Activated CD4-positive, alpha-beta T cell treated with anti-CD3 and anti-CD28 coated beads, Interleukin-2, amount 50 U/mL, for 4 hours (primary cell): ENCODE results near the gene SNAP25.

ENCODE experiments used
- DNase-seq, 2 experiments: peaks; one replicate each; pipeline ENCODE4 v3.0.0-alpha.2; 2020

SNAP25 gene

DNA sequence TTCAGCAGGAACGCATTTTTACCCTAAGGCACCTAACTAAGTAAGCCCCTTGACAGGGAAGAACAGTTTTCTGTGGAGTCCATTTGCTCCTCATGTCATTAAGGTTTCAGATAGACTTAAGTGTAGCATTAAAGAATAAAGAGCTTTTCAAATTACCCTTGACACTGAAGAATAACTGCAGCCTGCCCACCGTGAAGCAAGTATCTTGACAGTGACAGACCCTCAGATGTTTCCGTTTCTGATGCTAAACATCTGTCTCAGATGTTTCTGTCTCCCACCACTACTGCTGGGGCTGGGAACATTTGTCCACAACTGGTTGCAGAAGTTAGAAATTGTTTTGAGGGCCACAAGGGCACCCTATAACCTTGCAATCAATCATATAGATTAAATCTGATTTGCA is 50.0 kb downstream of the SNAP25 start:
- DNase-seq: no peak

DNA sequence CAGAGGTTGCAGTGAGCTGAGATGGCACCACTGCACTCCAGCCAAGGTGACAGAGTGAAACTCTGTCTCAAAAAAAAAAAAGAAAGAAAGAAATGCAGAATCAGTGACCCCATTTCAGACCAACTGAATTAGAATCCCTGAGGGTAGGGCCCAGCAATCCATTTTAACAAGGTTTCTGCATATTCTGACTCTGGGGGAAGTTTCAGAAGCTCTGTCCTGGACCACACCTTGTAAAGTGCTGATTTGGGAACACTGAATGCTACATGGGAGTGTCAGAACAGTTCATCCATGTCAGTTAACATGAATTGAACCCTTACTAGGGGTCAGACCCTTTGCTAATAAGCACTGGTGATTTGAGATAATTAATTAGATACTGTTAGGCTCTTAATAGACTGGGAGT is 52.0 kb downstream of the SNAP25 start:
- DNase-seq: no peak

DNA sequence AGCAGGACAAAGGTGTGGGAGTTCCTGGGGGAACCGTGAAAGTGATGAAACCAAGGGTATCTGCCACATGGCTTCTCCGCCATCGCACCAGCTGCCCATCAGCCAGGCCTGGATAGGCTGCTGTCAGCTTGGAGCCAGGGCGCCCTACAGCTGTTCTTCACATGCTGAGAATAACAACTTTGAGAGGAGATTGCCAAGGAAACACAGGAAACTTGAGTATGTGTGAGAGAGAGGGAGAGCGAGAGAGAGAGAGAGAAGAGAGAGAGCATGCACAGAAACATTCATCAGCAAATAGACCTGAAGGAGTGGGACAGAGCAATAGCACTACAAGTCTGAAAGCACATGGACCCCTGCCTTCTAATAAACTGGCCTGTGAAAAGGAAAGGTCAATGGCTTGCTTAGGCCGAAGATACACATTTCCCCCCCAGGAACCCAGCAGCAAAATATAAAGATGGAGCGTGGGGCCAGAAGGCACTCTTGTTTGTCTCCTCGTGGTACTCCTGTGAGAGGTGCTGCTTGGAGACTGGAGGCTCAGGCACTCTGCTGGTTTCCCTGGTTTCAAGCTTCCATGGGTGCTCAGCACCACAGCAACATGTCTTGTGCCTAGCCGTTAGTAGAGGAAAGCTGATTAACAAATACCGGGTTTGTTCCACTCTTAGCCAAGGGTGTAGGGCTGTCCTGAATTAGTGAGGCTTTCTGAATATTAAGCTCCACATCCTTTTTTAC is 53.0 kb downstream of the SNAP25 start:
- no peak for DNase-seq

GRCh38 chr20:10276878-10277580 is 58.4 kb downstream of the SNAP25 start:
- no peak for DNase-seq

DNA sequence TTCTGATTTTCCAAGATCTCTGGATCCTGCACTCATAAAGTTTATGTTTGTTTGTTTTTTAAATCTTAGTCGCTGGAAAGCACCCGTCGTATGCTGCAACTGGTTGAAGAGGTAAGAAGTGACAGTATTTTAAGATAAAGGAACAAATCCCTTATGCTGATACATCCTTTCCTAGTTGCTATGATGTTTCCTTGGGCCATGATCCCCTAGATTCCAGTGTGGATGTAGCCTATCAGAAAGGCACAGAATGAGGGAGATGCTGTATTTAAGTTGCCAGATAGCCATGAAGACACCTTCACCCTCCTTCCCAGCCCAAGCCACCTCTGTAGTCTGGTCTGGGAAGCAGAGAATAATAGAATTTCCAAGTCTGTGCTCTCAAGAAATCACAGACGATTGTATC is 59.0 kb downstream of the SNAP25 start:
- DNase-seq: no peak

DNA sequence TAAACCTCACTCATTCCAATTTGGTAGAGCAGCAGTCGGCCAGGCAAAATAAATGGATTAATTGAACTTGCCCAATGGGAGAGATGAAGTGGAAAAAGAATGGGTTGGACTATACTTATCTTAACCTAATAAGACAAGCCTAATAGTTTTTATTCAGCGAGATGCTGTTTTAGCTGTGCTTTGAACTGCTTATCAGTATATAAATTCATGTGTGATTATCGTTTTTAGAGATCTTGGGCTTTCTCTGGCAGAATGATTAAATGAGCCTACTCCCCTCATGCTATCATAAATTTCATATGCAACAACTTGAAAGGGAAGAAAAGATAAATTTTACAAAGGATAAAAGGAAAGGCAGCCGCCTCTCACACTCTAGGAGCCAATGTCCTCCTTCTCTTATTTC is 59.8 kb downstream of the SNAP25 start:
- DNase-seq: no peak

- DNase-seq: no peak
Measured at GRCh38 chr20:10280018-10280908, 61.6 kb downstream of the SNAP25 start.

DNA sequence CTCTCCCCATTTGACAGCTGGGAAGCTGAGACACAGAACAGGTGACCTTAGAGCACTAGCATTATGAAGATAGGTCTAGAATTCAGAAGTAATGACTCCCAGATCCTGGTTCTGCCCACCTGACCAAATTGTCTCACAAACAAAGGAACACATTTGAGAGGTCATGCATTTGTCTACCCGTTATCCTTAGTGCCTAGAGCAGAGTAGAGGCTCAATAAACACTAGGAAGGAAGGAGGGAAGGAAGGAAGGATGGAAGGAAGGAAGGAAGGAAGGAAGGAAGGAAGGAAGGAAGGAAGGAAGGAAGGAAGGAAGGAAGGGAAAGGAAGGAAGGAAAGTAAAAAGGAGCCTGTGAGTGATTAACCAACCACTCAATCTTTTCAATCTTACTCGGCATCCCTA is 63.3 kb downstream of the SNAP25 start:
- DNase-seq: no peak

DNA sequence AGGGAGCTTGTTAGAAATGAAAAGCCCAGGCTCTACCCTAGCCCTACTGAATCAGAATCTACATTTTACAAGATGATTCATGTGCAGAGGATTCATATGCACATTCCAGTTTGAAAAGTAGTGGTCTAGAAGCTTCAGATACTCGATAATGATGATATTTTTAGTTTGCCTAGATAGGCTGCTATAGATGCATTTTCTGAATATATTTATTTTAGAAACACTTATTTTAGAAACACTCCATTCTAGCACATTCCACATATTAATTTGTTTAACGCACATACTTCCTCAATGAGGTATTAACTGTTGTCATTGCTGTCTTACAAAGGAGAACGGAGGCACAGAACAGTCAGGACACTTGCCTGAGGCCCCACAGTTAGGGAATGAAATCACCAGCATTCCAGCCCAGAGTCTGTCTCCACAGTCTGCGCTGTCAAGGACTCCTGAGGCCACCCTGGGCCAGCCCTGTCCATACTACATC is 64.4 kb downstream of the SNAP25 start:
- DNase-seq: no peak

DNA sequence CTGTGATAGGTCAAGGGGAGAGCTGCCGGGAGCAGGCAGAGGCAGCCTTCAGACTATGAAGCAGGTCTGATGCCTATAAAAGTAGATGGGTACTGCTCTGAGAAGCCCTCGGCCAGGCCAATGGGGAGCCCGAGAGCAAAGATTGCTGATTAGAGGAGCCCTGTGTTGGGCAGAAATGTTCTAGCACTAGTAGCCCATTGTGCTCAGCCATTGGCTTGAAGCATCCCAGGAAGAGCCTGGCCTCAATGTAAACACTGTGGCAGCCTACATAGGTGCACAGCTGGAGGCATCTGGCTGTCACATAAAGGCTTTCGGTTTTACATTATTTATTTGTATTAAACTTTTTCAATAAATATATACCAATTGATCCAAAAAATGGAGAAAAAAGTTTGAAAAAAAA is 67.7 kb downstream of the SNAP25 start:
- no peak for DNase-seq

GRCh38 chr20:10288421-10288820 is 69.8 kb downstream of the SNAP25 start:
- no peak for DNase-seq

GRCh38 chr20:10288954-10289646 is 70.5 kb downstream of the SNAP25 start:
- no peak for DNase-seq

- DNase-seq: no peak
Measured at GRCh38 chr20:10291568-10292248, 73.1 kb downstream of the SNAP25 start.

DNA sequence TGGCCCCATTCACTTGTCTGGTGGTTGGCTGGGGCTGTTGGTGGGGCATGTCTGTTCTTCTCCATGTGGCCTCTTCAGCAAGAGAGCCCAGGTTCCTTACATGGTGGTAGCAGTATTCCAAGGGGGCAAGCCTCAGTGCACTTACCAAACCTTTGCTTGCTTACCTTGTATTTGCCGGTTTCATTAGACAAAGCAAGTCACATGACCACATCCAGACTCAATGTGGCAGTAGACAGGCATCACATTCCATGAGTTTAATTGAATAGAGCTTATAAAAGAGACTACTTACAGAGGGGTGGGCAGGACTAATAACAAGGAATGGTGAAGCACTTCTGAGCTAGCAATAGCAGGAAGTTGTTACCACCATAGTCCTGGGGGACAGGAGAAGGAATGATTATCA is 78.6 kb downstream of the SNAP25 start:
- no peak for DNase-seq

DNA sequence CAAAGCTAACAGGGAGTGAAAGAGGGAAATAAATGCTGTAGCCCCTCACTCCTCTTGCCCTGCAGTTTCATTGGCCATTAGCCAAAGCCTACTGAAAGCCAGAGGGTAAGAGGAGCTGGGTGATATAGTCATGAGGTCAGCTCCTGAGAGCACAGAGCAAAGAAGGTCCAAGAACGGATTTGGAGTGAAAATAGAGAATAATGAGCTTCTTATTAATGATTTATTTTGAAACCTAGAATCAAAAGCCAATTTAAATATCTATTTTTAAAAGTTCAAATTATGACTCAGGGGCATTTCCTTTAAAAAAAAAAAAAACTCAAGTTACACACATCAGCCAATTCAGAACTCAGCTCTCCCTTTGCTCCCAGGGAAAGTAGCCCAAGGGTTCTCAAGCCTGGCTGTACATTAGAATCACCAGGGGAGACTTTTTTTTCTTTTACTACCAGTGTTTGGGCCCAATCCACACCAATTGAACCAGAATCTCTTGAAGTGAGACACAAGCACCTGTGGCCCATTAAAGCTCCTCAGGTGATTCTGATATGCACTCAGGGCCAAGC is 79.1 kb downstream of the SNAP25 start:
- no peak for DNase-seq

GRCh38 chr20:10300582-10301446 is 82.2 kb downstream of the SNAP25 start:
- DNase-seq: no peak

- DNase-seq: no peak
Measured at GRCh38 chr20:10303852-10304251, 85.2 kb downstream of the SNAP25 start.

- no peak for DNase-seq
Measured at GRCh38 chr20:10304471-10305046, 85.9 kb downstream of the SNAP25 start.

DNA sequence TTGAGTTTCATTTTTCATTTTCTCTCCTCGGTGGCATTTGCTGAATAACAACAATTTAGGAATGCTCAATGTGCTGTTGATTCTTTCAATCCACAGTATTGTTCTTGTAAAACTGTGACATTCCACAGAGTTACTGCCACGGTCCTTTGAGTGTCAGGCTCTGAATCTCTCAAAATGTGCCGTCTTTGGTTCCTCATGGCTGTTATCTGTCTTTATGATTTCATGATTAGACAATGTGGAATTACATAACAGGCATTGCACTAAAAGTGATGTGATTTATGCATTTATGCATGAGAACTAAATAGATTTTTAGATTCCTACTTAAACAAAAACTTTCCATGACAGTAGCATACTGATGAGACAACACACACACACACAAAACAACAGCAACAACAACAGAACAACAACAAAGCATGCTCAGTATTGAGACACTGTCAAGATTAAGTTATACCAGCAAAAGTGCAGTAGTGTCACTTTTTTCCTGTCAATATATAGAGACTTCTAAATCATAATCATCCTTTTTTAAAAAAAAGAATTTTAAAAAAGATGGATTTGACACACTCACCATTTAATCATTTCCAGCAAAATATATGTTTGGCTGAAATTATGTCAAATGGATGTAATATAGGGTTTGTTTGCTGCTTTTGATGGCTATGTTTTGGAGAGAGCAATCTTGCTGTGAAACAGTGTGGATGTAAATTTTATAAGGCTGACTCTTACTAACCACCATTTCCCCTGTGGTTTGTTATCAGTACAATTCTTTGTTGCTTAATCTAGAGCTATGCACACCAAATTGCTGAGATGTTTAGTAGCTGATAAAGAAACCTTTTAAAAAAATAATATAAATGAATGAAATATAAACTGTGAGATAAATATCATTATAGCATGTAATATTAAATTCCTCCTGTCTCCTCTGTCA is 88.1 kb downstream of the SNAP25 start:
- no peak for DNase-seq
